Epithelial cell of proximal tubule (primary cell): Measurements from ENCODE around the gene LMF1. TPM values are rescaled to one million over a fixed set of nuclear protein-coding genes. Genes with fewer than 3 reads are reported as not detected.

Source experiments
- DNase-seq: peaks from one replicate; pipeline ENCODE4 v3.0.0-alpha.2; 2011; ENCODE audit warnings: low read depth
- H3K4me3 ChIP-seq: 2 replicates; pipeline ENCODE4 v1.5.1; 2011; ENCODE audit warnings: low read depth, mild to moderate bottlenecking, low read length
- total RNA-seq: library from RNA; depleted of rRNA; stranded (reverse); fragments of >200 nt; gene quantifications from 2 replicates; pipeline ENCODE4 v1.2.3, GENCODE V29; 2015
- TF ChIP-seq, protein P1 (sequence below): conservative IDR thresholded peaks from 2 replicates; pipeline ENCODE4 v1.5.1; 2012; ENCODE audit warnings: low read depth, mild to moderate bottlenecking, low read length

LMF1 gene
- total RNA-seq, 1 donor from 2014 or later = 8.2 TPM

- no peak overlapping the region for H3K4me3 ChIP-seq
- no peak for DNase-seq
- TF ChIP-seq, protein P1, sequence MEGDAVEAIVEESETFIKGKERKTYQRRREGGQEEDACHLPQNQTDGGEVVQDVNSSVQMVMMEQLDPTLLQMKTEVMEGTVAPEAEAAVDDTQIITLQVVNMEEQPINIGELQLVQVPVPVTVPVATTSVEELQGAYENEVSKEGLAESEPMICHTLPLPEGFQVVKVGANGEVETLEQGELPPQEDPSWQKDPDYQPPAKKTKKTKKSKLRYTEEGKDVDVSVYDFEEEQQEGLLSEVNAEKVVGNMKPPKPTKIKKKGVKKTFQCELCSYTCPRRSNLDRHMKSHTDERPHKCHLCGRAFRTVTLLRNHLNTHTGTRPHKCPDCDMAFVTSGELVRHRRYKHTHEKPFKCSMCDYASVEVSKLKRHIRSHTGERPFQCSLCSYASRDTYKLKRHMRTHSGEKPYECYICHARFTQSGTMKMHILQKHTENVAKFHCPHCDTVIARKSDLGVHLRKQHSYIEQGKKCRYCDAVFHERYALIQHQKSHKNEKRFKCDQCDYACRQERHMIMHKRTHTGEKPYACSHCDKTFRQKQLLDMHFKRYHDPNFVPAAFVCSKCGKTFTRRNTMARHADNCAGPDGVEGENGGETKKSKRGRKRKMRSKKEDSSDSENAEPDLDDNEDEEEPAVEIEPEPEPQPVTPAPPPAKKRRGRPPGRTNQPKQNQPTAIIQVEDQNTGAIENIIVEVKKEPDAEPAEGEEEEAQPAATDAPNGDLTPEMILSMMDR = no peak
Measured at GRCh38 chr16:880471-881171, 90.2 kb downstream of the LMF1 start.

GRCh38 chr16:879986-880385 is 90.8 kb downstream of the LMF1 start:
- DNase-seq = no peak
- TF ChIP-seq, protein P1 = no peak
- no peak overlapping the region for H3K4me3 ChIP-seq

GRCh38 chr16:879461-879861 is 91.3 kb downstream of the LMF1 start:
- TF ChIP-seq, protein P1 = no peak
- no peak for DNase-seq
- H3K4me3 ChIP-seq = no peak overlapping the region

- no peak for DNase-seq
- TF ChIP-seq, protein P1 = no peak
Measured at GRCh38 chr16:878886-879285, 91.9 kb downstream of the LMF1 start.

GRCh38 chr16:878072-878784 is 92.6 kb downstream of the LMF1 start:
- TF ChIP-seq, protein P1 = no peak
- no peak for DNase-seq
- H3K4me3 ChIP-seq = no peak overlapping the region

More at GRCh38 chr16:878886-879285, 91.9 kb downstream of the LMF1 start:
- no peak overlapping the region for H3K4me3 ChIP-seq

DNA sequence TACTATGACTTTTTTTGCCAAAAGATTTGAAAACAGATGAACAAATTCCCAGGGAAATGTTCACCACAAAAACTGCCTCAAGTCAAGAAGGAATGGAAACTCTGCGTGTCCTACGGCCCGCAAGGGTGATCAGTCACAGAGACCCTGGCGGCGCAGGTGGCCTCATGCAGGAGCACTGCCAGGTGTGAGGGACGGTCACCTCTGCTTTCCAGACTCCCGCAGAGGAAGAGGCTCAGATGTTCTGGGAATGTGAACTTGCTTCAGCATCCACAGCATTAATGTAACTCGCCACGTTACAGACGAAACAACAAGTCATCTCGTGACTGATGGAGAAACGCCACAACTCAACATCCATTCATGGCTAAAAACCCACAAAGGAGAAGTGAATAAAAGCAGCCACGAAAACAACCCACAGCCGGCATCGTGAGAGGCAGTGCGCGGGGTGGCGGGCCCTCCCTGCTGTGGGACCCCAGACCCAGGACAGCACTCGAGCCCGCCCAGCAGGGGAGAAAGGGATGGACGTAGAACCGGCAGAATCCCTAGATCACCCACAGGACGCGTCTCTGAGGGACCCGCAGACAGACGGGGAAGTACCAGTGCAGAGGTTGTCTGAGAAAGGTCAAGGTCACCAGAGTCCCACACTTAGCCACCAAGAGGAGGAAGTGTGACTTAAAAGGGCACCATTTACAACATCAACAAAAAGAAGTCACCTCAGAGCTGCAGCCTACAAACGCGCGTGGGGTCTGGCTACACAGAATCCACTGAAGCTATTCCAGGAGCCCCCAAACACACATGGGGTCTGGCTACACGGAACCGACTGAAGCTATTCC is 93.3 kb downstream of the LMF1 start:
- no peak overlapping the region for H3K4me3 ChIP-seq
- no peak for DNase-seq
- TF ChIP-seq, protein P1 = no peak
